ENCODE results near the gene PIANP.

Gene PIANP

DNA sequence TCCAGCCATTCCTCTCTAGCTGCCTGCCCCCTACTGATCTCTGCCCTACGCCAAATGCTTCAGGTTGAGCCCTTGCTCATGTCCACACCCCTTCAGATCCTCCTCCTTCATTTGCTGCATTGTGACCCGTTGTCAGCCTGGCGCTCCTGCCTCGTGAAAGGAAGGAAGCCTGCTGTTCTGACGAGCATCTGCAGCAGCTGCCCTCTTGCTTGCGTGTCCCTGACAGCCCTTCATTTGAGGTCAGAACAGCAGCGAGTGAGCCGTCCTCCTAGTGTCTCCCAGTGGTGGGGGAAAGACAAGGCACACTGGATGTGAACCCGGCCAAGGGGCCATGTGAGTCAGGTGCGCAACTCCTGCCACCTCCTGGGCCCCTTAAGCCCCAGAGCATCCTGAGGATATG, 3.0 kb upstream of the PIANP start:
- no peak for DNase-seq

DNA sequence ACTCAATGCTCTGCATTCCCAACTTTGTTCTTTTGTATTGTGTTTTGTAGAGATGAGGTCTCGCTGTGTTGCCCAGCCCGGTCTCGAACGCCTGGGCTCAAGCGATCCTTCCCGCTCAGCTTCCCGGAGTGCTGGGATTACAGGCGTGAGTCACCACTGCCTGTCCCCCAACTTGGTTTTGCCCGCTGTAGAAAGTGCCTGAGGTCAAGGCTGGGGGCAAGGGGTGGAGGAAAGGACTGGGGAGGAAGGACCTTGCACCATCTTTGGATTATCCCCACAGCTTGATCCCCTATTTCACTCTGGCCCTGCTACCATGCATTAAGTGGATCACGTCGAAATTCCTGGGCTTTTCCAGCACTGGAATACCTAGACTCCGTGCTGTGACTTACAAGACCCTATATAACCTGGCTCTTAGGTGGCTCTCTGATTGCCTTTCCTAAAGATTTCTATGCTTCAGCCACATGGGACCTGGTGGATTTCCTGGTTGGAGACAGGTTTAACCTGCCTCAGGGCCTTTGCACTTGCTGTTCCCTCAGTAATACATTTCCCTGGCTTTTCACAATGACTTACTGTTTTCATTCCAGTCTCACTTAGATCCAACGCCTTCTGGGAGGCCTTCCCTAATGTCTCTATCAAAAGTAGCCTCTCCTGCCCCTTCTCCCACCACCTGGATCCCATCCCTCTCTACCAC, 608 bp upstream of the PIANP start:
- DNase-seq = no peak

GRCh38 chr12:6699989-6700645, 498 bp downstream of the PIANP start:
- peak; percentile 24 for DNase-seq

DNA sequence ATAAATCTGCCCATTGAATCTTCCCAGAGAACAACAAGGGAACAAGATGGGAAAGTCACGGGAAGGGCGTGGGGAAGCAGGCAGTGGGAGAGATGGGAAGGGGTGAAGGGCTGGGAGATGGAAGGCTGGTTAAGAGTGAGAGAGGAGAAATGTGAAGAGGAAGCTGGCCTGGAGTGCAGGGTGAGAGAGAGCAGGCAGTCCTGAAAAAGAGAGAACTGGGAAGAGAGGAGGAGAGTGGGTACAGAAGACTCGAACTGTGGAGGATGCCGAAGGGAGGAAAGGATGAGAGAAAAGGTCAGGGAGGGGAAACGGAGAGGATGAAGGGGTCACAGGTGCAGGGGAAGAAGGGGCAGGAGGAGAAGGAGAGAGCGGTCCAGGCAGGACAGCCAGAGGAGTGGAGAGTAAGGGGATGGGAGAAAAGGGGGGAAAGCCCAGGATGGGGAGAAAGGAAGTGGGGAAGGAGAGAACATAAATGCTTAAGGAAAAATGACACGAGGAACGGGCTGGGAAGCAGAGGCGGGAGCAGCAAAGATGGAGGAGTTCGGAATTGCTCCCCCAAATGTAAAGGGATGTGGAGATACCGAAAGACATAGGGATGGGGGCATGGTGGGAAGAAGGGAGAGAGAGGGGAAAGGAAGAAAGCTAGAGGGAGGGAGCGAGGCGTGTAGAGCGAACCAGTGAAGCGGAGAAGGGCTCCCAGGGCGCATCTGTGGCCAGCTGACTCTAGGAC, 1.2 kb downstream of the PIANP start:
- no peak for DNase-seq

DNA sequence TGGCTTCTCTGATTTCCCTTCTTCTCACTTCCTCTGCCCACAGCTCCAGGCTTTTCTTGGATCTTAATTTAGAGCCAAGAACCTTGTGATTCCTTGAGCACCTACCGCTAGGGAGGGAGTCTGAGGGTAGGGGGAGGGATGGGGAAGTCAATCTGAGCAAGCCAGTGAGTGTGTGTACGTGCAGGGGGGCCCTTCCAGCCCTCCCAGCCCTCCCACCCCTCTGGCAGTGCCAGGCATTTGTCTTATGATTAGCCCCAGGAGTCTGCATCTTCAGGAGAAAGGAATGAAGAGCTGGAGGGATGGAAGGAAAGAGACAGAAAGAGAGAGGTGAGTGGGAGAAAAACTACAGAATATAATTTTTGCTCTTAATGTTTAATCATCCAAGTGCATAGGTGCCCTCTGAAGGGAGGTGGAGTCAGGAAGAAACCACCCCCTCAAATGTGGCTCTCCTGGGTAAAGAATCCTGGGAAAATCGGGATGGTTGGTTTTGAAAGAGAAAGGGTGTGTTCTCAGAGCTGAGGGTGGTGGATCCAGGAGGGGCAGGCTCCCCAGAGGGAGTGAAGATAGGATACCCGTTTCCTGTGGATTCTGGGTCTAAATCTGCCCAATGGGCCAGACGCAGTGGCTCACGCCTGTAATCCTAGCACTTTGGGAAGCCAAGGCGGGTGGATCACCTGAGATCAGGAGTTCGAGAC, 2.1 kb downstream of the PIANP start:
- DNase-seq = no peak

DNA sequence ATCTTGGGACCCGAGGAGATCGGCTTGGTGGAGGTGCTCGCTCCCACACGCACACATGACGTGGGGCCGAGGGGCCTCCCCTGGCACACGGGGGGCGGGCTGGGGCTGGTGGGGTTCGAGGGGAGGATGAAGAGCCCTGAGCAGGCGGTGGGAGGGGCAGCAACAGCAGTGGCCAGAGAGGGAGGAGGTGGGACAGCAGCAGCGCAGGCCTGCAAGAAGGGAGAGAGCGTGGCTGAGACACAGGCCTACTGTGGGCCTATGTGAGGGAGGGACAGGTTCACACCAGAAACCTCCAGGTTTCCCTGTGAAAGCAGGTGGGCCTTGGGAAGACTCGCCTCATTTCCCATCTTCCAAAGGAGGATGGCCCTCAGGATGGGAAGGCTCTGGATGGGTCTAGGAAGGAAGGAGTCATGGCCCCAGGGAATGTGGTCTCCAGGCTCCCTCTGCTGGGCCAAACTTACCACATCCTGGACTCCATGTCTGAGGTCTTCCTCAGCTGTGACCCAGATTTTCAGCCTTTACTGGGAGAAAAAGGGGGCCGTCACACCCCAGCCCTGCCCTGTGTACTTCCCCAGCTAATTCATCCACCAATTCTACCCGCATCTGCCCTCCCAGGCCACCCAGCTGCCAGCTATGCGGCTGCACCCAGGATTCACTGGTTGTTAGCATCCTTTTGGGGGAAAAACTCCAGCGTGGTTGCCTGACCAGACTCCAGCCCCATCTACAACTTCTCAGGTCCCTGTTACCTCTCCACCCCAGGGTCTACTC, 2.8 kb downstream of the PIANP start:
- DNase-seq = no peak

DNA sequence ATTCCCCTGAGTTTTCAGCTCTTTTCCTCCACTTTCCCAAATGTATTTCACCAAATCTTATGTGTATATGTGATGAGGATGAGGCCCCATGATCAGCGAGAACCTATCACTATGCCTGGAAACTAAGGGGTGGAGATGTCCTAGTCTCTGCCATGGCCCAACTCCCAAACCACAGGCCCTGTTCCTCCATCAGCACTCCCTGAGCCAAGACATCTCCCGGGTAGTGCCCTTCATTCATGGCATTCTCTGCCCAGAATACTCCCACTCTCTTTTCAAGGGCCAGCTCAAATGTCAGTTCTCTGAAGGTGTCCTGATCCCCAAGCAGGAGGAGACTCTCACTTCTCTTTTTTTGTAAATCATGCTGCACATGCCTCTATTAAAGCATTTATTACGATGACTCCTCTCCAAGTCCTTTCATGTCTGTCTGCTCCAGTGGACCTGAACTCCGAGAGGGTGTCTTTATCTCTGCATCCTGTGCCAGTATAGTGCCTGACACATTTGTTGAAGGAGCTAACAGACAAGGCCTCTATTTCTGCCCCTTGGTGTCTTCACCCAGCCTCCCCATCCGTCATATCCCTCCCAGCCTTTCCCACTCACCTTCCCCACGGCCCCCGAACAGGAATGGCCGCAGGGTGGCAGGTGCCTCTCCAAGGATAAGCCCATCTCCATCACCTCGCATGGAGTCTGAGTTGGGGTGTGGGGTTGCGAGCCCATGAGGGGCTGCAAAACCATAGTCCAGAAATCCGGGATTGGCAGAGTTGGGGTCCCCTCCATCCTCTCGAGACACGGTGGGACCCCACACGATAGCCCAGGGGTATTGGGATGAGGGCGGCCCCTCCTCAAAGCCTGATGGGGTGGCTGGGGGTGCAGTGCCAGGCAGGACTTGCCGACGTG, 3.7 kb downstream of the PIANP start:
- DNase-seq = no peak

- no peak for DNase-seq
Observed at GRCh38 chr12:6695313-6696045, 5.1 kb downstream of the PIANP start.

DNA sequence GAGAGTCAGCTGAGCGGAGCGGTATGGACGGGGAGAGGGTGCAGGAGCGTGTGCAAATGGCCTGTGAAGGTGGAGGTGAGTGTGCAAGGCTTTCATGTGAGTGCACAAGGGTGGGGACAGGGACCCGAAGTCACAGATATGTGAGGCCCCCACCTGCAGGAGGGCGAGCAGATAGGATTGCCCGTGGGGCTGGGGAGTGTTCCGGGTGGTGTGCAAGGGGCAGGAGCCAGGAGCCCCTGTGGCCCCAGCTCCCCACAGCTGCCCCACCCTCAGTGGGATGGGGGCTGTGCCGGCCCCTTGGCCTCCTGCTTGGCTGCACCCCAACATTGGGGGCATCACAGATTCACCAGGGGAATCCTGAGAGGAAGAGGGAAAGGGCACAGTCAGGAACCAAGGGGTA, 5.9 kb downstream of the PIANP start:
- no peak for DNase-seq

GRCh38 chr12:6693832-6694355, 6.7 kb downstream of the PIANP start:
- no peak for DNase-seq

- DNase-seq = no peak
Observed at GRCh38 chr12:6692888-6693287, 7.7 kb downstream of the PIANP start.

DNA sequence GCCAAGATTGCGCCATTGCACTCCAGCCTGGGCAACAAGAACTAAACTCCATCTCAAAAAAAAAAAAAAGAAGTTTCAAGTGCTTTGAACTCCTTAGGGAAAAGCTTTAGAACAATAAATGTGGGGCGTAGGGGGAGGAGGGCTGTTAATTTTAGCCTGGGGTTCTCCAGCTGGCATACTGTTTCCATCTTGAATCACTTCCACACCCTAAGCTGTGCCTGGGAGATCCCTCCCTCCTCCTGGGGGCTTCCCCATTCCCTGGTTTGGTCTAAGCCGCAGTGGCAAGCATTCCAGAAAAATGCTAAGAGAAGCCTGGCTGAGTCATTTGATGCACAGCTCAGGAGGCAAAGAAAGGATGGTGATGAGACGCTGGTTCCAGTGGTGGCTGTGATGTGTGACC, 9.1 kb downstream of the PIANP start:
- no peak for DNase-seq

GRCh38 chr12:6688999-6689882, 11.4 kb downstream of the PIANP start, which contains the start of gene ZNF384:
Gene ZNF384 (minus strand): TSS chr12:6689375. CDS start chr12:6679520, 9,855 bp downstream.
- DNase-seq = peak; percentile 89

- DNase-seq = peak; percentile 26
Observed at GRCh38 chr12:6688543-6688998, 12.0 kb downstream of the PIANP start.

- no peak for DNase-seq
Observed at GRCh38 chr12:6685814-6686213, 14.8 kb downstream of the PIANP start.

GRCh38 chr12:6684609-6685008, 16.0 kb downstream of the PIANP start:
- peak; percentile 31 for DNase-seq

GRCh38 chr12:6676962-6677361, 23.7 kb downstream of the PIANP start:
- no peak for DNase-seq

DNA sequence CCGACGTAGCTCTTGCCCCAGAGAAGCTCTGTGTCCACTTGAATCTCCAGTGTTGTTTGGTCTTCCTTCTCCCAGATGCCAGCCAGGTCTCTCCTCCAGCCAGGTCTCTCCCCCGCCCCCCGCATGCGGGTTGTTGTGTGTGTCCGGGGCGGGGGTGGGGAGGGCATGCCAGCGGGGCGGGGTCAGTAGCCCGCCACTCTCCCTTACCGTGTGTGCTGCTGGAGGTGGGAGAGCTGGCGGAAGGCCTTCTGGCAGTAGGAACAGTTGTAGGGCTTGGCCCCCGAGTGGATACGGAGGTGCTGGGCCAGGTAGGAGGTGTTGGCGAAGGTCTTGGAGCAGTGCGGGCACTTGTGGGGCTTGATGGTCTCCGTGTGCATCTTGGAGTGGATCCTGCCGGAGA, 28.5 kb downstream of the PIANP start:
- DNase-seq = no peak

DNA sequence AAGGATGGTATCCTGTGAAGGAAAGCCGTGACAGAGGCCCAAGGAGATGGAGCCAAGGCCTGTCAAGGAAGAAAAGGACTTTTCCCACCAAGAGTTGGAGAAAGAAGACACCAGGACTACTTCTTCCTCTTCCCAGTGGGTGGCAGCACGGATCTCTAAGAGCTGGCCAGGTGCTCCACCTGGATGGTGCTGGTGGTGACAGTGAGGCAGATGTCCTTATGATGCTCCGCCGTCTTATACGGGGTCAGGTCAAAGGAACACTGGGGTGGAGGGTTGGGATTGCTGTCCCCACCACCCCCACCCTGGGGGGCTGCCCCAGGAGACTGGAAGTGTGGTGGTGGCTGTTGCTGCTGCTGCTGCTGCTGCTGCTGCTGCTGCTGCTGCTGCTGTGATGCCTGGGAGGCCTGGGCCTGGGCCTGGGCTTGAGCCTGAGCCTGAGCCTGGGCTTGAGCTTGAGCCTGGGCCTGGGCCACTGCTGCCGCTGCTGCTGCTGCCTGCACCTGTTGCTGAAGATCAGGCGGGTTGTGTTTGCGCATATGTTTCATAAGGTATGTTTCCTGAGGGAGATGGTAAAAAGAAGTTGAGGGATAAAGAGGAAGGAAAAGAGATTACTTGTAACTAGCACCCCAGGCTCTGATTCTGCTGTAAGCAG, 32.9 kb downstream of the PIANP start:
- DNase-seq = no peak
